ENCODE data around the gene SEMA3E.

The SEMA3E gene

DNA sequence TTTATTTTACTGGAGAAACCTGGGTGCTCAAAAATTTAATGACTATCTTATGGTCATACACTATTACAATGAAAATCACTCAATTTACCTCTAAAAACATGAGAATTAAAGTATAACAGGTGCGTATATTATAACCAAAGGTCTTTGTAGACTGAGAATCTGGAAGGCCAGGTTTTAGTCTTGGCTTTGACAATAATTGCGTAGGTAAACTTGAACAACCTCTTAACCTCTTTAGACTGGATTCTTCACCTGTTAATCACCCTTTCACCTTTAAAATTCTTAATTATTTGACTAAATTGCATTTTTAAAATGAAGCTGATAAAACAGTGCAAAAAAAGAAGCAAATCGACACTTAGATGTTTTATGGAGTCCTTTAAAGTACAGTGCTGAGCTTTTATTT is 156.1 kb downstream of the SEMA3E start:
- in situ Hi-C loops (cut with MboI; ENCODE audit: low pct_unique_long_range_greater_than_20kb, low sequenced_read_pairs, unreplicated experiment), result no loop called here
- TF ChIP-seq, protein P1, sequence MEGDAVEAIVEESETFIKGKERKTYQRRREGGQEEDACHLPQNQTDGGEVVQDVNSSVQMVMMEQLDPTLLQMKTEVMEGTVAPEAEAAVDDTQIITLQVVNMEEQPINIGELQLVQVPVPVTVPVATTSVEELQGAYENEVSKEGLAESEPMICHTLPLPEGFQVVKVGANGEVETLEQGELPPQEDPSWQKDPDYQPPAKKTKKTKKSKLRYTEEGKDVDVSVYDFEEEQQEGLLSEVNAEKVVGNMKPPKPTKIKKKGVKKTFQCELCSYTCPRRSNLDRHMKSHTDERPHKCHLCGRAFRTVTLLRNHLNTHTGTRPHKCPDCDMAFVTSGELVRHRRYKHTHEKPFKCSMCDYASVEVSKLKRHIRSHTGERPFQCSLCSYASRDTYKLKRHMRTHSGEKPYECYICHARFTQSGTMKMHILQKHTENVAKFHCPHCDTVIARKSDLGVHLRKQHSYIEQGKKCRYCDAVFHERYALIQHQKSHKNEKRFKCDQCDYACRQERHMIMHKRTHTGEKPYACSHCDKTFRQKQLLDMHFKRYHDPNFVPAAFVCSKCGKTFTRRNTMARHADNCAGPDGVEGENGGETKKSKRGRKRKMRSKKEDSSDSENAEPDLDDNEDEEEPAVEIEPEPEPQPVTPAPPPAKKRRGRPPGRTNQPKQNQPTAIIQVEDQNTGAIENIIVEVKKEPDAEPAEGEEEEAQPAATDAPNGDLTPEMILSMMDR (IDR thresholded peaks at IDR 0.05; ENCODE audit: extremely low read depth, insufficient read depth, missing control alignments), result no peak
- no peak for DNase-seq (ENCODE audit: low spot score)

DNA sequence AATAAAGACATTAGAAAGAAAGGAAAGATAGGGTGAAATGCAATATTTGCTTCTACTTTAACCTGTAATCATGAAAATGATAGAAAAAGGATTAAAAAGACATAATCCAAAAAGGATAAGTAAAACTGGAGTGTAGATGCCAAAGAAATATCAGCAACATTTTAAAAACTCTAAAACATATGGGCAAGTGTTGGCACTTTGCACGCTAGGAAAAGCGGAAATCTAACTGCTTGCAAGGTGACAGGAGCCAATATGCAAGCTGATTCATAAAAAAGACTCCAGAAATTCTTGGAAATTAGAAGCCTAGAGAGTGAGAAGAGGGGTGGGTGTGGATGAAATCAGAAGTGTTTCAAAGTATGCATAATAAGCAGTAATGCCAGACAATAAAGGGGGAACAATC is 161.1 kb downstream of the SEMA3E start:
- TF ChIP-seq, protein P1 (IDR thresholded peaks at IDR 0.05; ENCODE audit: extremely low read depth, insufficient read depth, missing control alignments), result no peak
- no peak for DNase-seq (ENCODE audit: low spot score)
- in situ Hi-C loops (cut with MboI; ENCODE audit: low pct_unique_long_range_greater_than_20kb, low sequenced_read_pairs, unreplicated experiment), result no loop called here

DNA sequence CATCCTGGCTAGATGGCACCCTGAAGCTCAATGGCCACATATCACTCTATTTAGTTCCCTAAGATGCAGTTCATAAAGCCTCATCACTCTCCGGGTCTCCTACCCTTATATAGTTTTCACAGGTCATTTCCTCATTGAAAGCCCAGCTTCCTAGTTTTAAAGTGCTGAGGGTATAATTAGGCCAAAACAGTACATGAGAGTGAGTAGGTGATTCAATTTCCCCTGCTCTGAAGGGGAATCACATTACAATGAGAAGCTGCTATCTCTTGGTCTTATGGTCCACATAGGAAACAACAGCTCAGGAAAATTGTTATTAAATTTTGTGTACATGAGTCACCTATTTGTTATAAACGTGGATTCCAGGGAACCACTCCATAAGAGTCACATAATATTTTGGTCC is 162.0 kb downstream of the SEMA3E start:
- DNase-seq (ENCODE audit: low spot score), result no peak
- TF ChIP-seq, protein P1 (IDR thresholded peaks at IDR 0.05; ENCODE audit: extremely low read depth, insufficient read depth, missing control alignments), result no peak
- in situ Hi-C loops (cut with MboI; ENCODE audit: low pct_unique_long_range_greater_than_20kb, low sequenced_read_pairs, unreplicated experiment), result no loop called here

DNA sequence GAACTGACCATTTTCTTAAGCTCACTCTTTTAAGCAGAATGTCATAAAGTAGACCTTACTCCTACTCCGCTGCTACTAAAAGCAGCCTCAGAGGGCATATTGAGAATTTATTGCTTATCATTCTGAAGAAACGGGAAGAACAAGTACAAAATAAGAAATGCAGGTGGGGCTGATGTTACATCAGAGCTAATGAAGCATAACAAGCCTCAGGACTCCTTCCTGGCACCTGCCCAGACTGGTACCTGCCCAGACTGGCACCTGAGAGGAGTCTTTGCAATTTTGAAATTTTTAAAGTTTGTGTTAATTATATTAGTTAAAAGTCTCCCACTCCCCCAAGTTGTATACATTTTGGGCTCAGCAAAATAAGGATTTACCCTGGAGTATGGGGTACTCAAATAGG is 162.4 kb downstream of the SEMA3E start:
- TF ChIP-seq, protein P1 (IDR thresholded peaks at IDR 0.05; ENCODE audit: extremely low read depth, insufficient read depth, missing control alignments), result no peak
- in situ Hi-C loops (cut with MboI; ENCODE audit: low pct_unique_long_range_greater_than_20kb, low sequenced_read_pairs, unreplicated experiment), result no loop called here
- no peak for DNase-seq (ENCODE audit: low spot score)

DNA sequence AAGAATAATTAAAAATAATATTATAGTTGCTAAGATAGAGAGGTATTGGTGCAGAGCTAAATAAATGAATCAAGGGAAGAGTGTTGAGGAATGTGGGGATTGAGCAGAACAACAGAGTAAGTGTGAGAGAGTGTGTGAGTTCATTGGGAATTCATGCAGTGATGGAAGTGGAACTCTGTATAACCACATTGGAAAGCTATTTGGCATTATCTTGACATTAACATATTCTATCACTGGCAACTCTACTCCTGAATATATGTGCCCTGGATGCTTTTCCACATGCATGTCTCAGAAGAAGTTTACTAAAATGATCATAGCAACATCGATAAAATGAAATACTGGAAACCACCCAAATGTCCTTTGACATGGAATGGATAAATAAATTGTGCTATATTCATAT is 164.1 kb downstream of the SEMA3E start:
- TF ChIP-seq, protein P1 (IDR thresholded peaks at IDR 0.05; ENCODE audit: extremely low read depth, insufficient read depth, missing control alignments), result no peak
- DNase-seq (ENCODE audit: low spot score), result no peak
- in situ Hi-C loops (cut with MboI; ENCODE audit: low pct_unique_long_range_greater_than_20kb, low sequenced_read_pairs, unreplicated experiment), result no loop called here

DNA sequence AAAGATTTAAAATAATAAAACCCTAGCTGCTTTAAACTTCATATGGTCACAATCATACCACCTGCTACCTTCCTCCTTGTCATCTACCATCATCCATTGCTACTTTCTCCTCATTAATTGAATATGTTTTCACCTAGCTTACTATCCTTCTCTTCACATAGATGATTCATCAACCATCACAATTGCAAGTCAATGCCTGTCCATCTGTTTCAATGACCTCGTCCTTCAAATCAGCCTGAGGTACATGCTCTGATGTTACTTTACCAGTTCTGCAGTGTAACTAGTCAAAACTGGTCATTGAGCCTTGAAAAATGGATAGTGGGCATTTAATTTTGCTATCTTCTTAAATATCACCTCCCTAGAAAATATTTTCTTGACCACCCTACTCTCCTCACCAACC is 164.7 kb downstream of the SEMA3E start:
- in situ Hi-C loops (cut with MboI; ENCODE audit: low pct_unique_long_range_greater_than_20kb, low sequenced_read_pairs, unreplicated experiment), result no loop called here
- no peak for DNase-seq (ENCODE audit: low spot score)

More for the DNA sequence above, 164.7 kb downstream of the SEMA3E start:
- TF ChIP-seq, protein P1 (IDR thresholded peaks at IDR 0.05; ENCODE audit: extremely low read depth, insufficient read depth, missing control alignments), result no peak
